ENCODE measurements around the gene MYO1A.

DNA sequence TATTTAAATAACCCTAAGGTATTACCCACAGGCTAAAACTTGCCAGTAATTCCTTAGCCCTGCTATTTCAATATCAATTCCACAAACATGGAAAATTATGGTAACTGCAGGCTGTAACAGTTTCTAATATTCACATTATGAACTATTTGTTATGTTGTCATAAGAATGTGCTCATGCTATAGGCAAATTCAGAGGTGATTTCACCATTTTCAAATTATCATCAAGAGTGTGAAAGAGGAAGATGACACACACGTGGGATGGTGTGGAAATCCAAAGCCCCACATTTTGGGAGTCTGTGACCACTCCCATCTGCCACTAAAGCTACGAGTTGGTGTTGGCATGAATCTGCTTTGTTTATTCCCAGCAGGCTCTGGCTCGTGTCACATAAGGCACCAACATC lies 5.9 kb upstream of the MYO1A start:
- TF ChIP-seq, protein P1, sequence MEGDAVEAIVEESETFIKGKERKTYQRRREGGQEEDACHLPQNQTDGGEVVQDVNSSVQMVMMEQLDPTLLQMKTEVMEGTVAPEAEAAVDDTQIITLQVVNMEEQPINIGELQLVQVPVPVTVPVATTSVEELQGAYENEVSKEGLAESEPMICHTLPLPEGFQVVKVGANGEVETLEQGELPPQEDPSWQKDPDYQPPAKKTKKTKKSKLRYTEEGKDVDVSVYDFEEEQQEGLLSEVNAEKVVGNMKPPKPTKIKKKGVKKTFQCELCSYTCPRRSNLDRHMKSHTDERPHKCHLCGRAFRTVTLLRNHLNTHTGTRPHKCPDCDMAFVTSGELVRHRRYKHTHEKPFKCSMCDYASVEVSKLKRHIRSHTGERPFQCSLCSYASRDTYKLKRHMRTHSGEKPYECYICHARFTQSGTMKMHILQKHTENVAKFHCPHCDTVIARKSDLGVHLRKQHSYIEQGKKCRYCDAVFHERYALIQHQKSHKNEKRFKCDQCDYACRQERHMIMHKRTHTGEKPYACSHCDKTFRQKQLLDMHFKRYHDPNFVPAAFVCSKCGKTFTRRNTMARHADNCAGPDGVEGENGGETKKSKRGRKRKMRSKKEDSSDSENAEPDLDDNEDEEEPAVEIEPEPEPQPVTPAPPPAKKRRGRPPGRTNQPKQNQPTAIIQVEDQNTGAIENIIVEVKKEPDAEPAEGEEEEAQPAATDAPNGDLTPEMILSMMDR (optimal IDR thresholded peaks at IDR 0.05 in 1 of 3, IDR thresholded peaks at IDR 0.05 in 1 of 3, conservative IDR thresholded peaks at IDR 0.05 in 1 of 3; ENCODE audit: extremely low read depth in 1 of 3, insufficient read depth in 2 of 3, low read length in 3 of 3): no peak
- no peak for TF ChIP-seq EZH2 (IDR thresholded peaks at IDR 0.05; ENCODE audit: low read length)
